Stimulated activated effector memory CD8-positive, alpha-beta T cell treated with anti-CD3 and anti-CD28 coated beads, Interleukin-12 subunit alpha, Interleukin-12 subunit beta, amount 100 ng/mL, for 72 hours (primary cell): Measurements from ENCODE around the gene PPA1.
"Not testable (repeated sequence)": the region's sequence is repeated elsewhere in the genome, so short reads cannot be mapped to it uniquely, and the experiment has no call there.

Source experiments
- ATAC-seq: fragments of 150-1000 bp; cut with Tn5 transposase; 2 replicates; pipeline ENCODE4 v1.10.0; 2021
- DNase-seq, 2 donors: peaks; one replicate each; pipeline ENCODE4 v3.0.0; 2021 to 2022; ENCODE audit warnings: low spot score in 2 of 2
- H3K27ac Mint-ChIP-seq: one replicate; pipeline ENCODE4 v1.8.0; 2022; ENCODE audit warnings: mild to moderate bottlenecking, mixed read lengths
- H3K36me3 Mint-ChIP-seq: one replicate; pipeline ENCODE4 v1.8.0; 2022; ENCODE audit warnings: mild to moderate bottlenecking, mixed read lengths
- H3K4me1 Mint-ChIP-seq: one replicate; pipeline ENCODE4 v1.8.0; 2022; ENCODE audit warnings: mixed read lengths
- H3K4me3 Mint-ChIP-seq: one replicate; pipeline ENCODE4 v1.8.0; 2022; ENCODE audit warnings: mild to moderate bottlenecking, mixed read lengths
- H3K9me3 Mint-ChIP-seq: one replicate; pipeline ENCODE4 v1.8.0; 2022; ENCODE audit warnings: mixed read lengths

Gene PPA1

GRCh38 chr10:70260734-70261133 is 27.5 kb upstream of the PPA1 start:
- H3K9me3 Mint-ChIP-seq = peaks cover 3% of the 10 kb centered on the region
- ATAC-seq (no peak), DNase-seq (no peak)
- no peaks in the 10 kb centered on the region for H3K36me3 Mint-ChIP-seq
- H3K4me1 Mint-ChIP-seq = no peaks in the 10 kb centered on the region
- H3K4me3 Mint-ChIP-seq = no peak overlapping the region
- no peak overlapping the region for H3K27ac Mint-ChIP-seq

GRCh38 chr10:70260259-70260658 is 27.0 kb upstream of the PPA1 start:
- DNase-seq (no peak), ATAC-seq (no peak)
- Mint-ChIP-seq H3K4me1 (no peaks in the 10 kb centered on the region), H3K27ac (no peak overlapping the region), H3K36me3 (no peaks in the 10 kb centered on the region), H3K9me3 (peaks cover 3% of the 10 kb centered on the region), H3K4me3 (no peak overlapping the region)

GRCh38 chr10:70258216-70258615 is 25.0 kb upstream of the PPA1 start:
- Mint-ChIP-seq H3K4me3 (no peak overlapping the region), H3K4me1 (no peaks in the 10 kb centered on the region), H3K27ac (no peak overlapping the region), H3K9me3 (peaks cover 3% of the 10 kb centered on the region), H3K36me3 (no peaks in the 10 kb centered on the region)
- DNase-seq = no peak
- no peak for ATAC-seq

GRCh38 chr10:70257816-70258215 is 24.6 kb upstream of the PPA1 start:
- H3K4me3 Mint-ChIP-seq, DNase-seq, H3K4me1 Mint-ChIP-seq, H3K9me3 Mint-ChIP-seq, ATAC-seq, H3K27ac Mint-ChIP-seq, H3K36me3 Mint-ChIP-seq: not testable (repeated sequence)

- Mint-ChIP-seq H3K4me3 (no peak overlapping the region), H3K4me1 (no peaks in the 10 kb centered on the region), H3K27ac (no peak overlapping the region), H3K9me3 (peaks cover 3% of the 10 kb centered on the region), H3K36me3 (no peaks in the 10 kb centered on the region)
- ATAC-seq = no peak
- DNase-seq = no peak
These were observed 23.2 kb upstream of the PPA1 start for GRCh38 chr10:70256463-70256862.

GRCh38 chr10:70255329-70256299 is 22.4 kb upstream of the PPA1 start:
- H3K9me3 Mint-ChIP-seq = no peaks in the 10 kb centered on the region
- no peak overlapping the region for H3K27ac Mint-ChIP-seq
- H3K4me3 Mint-ChIP-seq = peak overlapping the region; percentile 45
- no peaks in the 10 kb centered on the region for H3K36me3 Mint-ChIP-seq
- no peak for DNase-seq
- no peaks in the 10 kb centered on the region for H3K4me1 Mint-ChIP-seq
- peak; percentile 44 for ATAC-seq

GRCh38 chr10:70254778-70255328 is 21.6 kb upstream of the PPA1 start:
- H3K27ac Mint-ChIP-seq = no peak overlapping the region
- peak overlapping the region; percentile 45 for H3K4me3 Mint-ChIP-seq
- no peaks in the 10 kb centered on the region for H3K4me1 Mint-ChIP-seq
- DNase-seq (no peak), ATAC-seq (peak; percentile 51)
- H3K9me3 Mint-ChIP-seq = no peaks in the 10 kb centered on the region
- H3K36me3 Mint-ChIP-seq = no peaks in the 10 kb centered on the region

- H3K9me3 Mint-ChIP-seq = no peaks in the 10 kb centered on the region
- H3K36me3 Mint-ChIP-seq = no peaks in the 10 kb centered on the region
- H3K27ac Mint-ChIP-seq = no peak overlapping the region
- no peaks in the 10 kb centered on the region for H3K4me1 Mint-ChIP-seq
- DNase-seq = no peak
- no peak overlapping the region for H3K4me3 Mint-ChIP-seq
- ATAC-seq = no peak
These were observed 20.9 kb upstream of the PPA1 start for GRCh38 chr10:70253878-70254765.

- H3K27ac Mint-ChIP-seq = no peak overlapping the region
- no peak for DNase-seq
- H3K4me1 Mint-ChIP-seq = no peaks in the 10 kb centered on the region
- no peaks in the 10 kb centered on the region for H3K36me3 Mint-ChIP-seq
- ATAC-seq = no peak
- no peak overlapping the region for H3K4me3 Mint-ChIP-seq
- H3K9me3 Mint-ChIP-seq = no peaks in the 10 kb centered on the region
These were observed 17.9 kb upstream of the PPA1 start for GRCh38 chr10:70250961-70251680.

GRCh38 chr10:70247360-70247759 is 14.1 kb upstream of the PPA1 start:
- no peaks in the 10 kb centered on the region for H3K36me3 Mint-ChIP-seq
- DNase-seq = no peak
- no peak overlapping the region for H3K4me3 Mint-ChIP-seq
- H3K27ac Mint-ChIP-seq = no peak overlapping the region
- no peaks in the 10 kb centered on the region for H3K9me3 Mint-ChIP-seq
- no peak for ATAC-seq
- no peaks in the 10 kb centered on the region for H3K4me1 Mint-ChIP-seq

GRCh38 chr10:70241081-70241480 is 7.9 kb upstream of the PPA1 start:
- no peaks in the 10 kb centered on the region for H3K36me3 Mint-ChIP-seq
- no peak overlapping the region for H3K27ac Mint-ChIP-seq
- H3K9me3 Mint-ChIP-seq = no peaks in the 10 kb centered on the region
- ATAC-seq (no peak), DNase-seq (no peak)
- H3K4me3 Mint-ChIP-seq = no peak overlapping the region
- no peaks in the 10 kb centered on the region for H3K4me1 Mint-ChIP-seq

GRCh38 chr10:70239986-70240385 is 6.8 kb upstream of the PPA1 start:
- H3K27ac Mint-ChIP-seq, H3K36me3 Mint-ChIP-seq, H3K9me3 Mint-ChIP-seq, ATAC-seq, H3K4me1 Mint-ChIP-seq, H3K4me3 Mint-ChIP-seq, DNase-seq: not testable (repeated sequence)

- H3K4me3 Mint-ChIP-seq, H3K4me1 Mint-ChIP-seq, DNase-seq, H3K36me3 Mint-ChIP-seq, ATAC-seq, H3K27ac Mint-ChIP-seq, H3K9me3 Mint-ChIP-seq: not testable (repeated sequence)
These were observed 6.1 kb upstream of the PPA1 start for GRCh38 chr10:70239077-70239976.

- not testable (repeated sequence) for H3K9me3 Mint-ChIP-seq, H3K36me3 Mint-ChIP-seq, H3K4me1 Mint-ChIP-seq, H3K4me3 Mint-ChIP-seq, DNase-seq, H3K27ac Mint-ChIP-seq, ATAC-seq
These were observed 4.8 kb upstream of the PPA1 start for GRCh38 chr10:70237958-70238536.
